Retinal pigment epithelial cell (primary cell): ENCODE measurements around the gene PLD1.

Experiments
- DNase-seq: peaks from one replicate; pipeline ENCODE4 v3.0.0-alpha.2; 2010; ENCODE audit warnings: low read depth
- H3K4me3 ChIP-seq: 2 replicates; pipeline ENCODE4 v1.5.1; 2011; ENCODE audit warnings: mild to moderate bottlenecking, low read length, control low read depth, moderate library complexity
- CTCF ChIP-seq: conservative IDR thresholded peaks from 2 replicates; pipeline ENCODE4 v1.5.1; 2011; ENCODE audit warnings: low read depth, low read length, control low read depth, inconsistent platforms

PLD1 gene

DNA sequence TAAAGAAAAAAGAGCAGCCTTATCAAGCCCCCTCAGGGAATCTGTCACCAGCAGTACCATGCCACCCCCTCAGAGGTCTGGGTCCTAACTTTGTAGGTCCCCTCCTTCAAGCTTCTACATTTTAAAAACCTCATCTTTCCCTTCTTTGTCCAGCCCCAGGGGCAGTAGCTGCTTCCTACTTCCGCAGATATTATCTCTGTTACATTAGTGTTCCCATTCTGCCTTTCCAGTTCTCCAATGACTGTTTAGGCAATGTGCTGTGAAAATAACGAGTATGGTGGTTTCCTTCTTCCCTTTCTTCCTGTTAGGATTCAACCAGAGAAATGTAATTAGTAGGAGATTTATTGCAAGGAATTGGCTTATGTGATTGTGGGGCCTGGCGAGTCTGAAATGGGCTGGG lies 224.0 kb downstream of the PLD1 start:
- no peak overlapping the region for H3K4me3 ChIP-seq
- no peak for DNase-seq
- TF ChIP-seq CTCF, result no peak

DNA sequence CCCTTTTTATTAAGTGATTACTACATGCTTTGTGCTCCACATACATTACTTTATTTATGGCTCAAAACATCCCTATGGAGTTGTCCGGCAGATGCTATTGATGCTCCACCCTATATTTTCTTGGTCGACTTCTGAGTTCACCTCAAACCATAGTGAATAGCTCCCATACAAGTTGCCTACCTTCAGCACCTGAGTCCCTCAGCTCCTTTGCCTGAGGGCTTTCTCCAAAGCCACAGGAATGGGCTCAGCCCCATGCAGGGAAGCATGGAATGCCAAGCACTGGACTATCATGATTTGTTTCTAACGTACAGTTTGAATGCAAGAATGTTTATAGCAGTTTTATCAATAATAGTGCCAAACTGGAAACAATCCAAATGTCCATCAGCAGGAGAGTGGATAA lies 225.2 kb downstream of the PLD1 start:
- DNase-seq, result no peak
- no peak overlapping the region for H3K4me3 ChIP-seq
- no peak for TF ChIP-seq CTCF

GRCh38 chr3:171584100-171584499 lies 226.2 kb downstream of the PLD1 start:
- no peak for DNase-seq
- no peak overlapping the region for H3K4me3 ChIP-seq
- TF ChIP-seq CTCF, result no peak

GRCh38 chr3:171574556-171575240 lies 235.6 kb downstream of the PLD1 start:
- TF ChIP-seq CTCF, result no peak
- H3K4me3 ChIP-seq, result no peak overlapping the region
- DNase-seq, result no peak

DNA sequence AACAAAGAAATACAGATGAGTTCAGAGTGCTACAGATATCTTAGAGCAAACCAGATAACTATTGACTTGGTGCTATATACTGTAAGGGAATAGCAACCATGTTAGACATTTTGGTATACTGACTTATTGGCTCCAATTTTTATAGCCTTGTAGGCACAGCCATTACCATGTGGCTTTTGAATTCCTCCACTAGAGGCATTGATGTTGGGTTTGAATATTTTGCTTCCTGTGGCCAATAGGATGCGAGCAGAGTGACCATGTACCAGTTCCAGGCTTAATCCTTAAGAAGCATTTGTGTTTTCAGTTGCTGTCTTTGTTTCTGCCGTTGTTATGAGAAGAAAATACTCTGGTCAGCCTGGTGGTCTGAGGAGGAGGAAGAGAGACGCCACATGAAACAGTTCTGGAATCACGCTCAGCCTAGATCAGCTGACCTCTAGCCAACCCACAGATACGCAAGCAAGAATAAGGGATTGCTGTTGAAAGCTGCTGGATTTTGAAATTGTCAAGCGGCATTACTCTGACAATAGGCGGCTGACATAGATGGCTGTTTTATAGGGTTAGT lies 240.6 kb downstream of the PLD1 start:
- no peak overlapping the region for H3K4me3 ChIP-seq
- DNase-seq, result no peak
- TF ChIP-seq CTCF, result no peak

GRCh38 chr3:171568766-171569165 lies 241.5 kb downstream of the PLD1 start:
- TF ChIP-seq CTCF, result no peak
- no peak overlapping the region for H3K4me3 ChIP-seq
- DNase-seq, result no peak

- peak; percentile 61 for TF ChIP-seq CTCF
- no peak for DNase-seq
These were observed 243.4 kb downstream of the PLD1 start for GRCh38 chr3:171566803-171567422.

More at GRCh38 chr3:171566803-171567422, 243.4 kb downstream of the PLD1 start:
- no peak overlapping the region for H3K4me3 ChIP-seq
